DOHH2 (cell line): ENCODE data around the gene ST7.
"Not testable (repeated sequence)": the region's sequence is repeated elsewhere in the genome, so short reads cannot be mapped to it uniquely, and the experiment has no call there.

Experiments used
- H3F3A ChIP-seq: fragments of 200-600 bp; sonication (generic), shearing (Covaris generic); 2 replicates; pipeline ENCODE4 v1.6.0; 2016; ENCODE audit warnings: antibody characterized with exemption, mild to moderate bottlenecking; ENCODE audit not compliant: control insufficient read depth, insufficient read depth
- H3K27ac ChIP-seq: fragments of 200-600 bp; sonication (generic); 2 replicates; pipeline ENCODE4 v1.5.1; 2014; ENCODE audit warnings: low read depth, mild to moderate bottlenecking, low read length, moderate library complexity
- H3K27me3 ChIP-seq: fragments of 200-600 bp; sonication (generic); 2 replicates; pipeline ENCODE4 v1.6.1; 2014; ENCODE audit warnings: mild to moderate bottlenecking, low read length, mixed read lengths; ENCODE audit not compliant: control insufficient read depth
- H3K36me3 ChIP-seq: fragments of 200-600 bp; sonication (generic); 2 replicates; pipeline ENCODE4 v1.6.1; 2014; ENCODE audit warnings: mild to moderate bottlenecking, low read length, moderate library complexity, mixed read lengths; ENCODE audit not compliant: control insufficient read depth
- H3K4me1 ChIP-seq: fragments of 200-600 bp; sonication (generic); 2 replicates; pipeline ENCODE4 v1.6.1; 2014; ENCODE audit warnings: mild to moderate bottlenecking, low read length, mixed read lengths; ENCODE audit not compliant: control insufficient read depth
- H3K4me2 ChIP-seq: fragments of 200-600 bp; sonication (generic); 2 replicates; pipeline ENCODE4 v1.6.0; 2014; ENCODE audit warnings: mild to moderate bottlenecking, low read length, moderate library complexity
- H3K4me3 ChIP-seq: fragments of 200-600 bp; sonication (generic); 2 replicates; pipeline ENCODE4 v1.5.1; 2014; ENCODE audit warnings: mild to moderate bottlenecking, low read length, mixed read lengths
- H3K79me2 ChIP-seq: fragments of 200-600 bp; sonication (generic); 2 replicates; pipeline ENCODE4 v1.6.1; 2014; ENCODE audit warnings: mild to moderate bottlenecking, low read length, mixed read lengths; ENCODE audit not compliant: control insufficient read depth
- H3K9me2 ChIP-seq: fragments of 200-600 bp; sonication (generic); replicated peaks from 2 replicates; pipeline ENCODE4 v1.6.1; 2014; ENCODE audit warnings: mild to moderate bottlenecking, low read length, mixed read lengths; ENCODE audit not compliant: control insufficient read depth
- H3K9me3 ChIP-seq: fragments of 200-600 bp; sonication (generic); 2 replicates; pipeline ENCODE4 v1.6.1; 2014; ENCODE audit warnings: antibody characterized with exemption, low read length, mixed read lengths; ENCODE audit not compliant: control insufficient read depth, insufficient read depth
- H4K20me1 ChIP-seq: fragments of 200-600 bp; sonication (generic); 2 replicates; pipeline ENCODE4 v1.6.0; 2014; ENCODE audit warnings: low read depth, mild to moderate bottlenecking, antibody characterized with exemption, low read length, moderate library complexity; ENCODE audit not compliant: control insufficient read depth, insufficient read depth
- CTCF ChIP-seq: fragments of 200-600 bp; sonication (generic); IDR thresholded peaks from one replicate; pipeline ENCODE4 v1.5.1; 2014; ENCODE audit warnings: antibody characterized with exemption, mild to moderate bottlenecking, low read depth, low read length; ENCODE audit not compliant: poor library complexity, severe bottlenecking
- EZH2phosphoT487 ChIP-seq: fragments of 200-600 bp; sonication (generic); IDR thresholded peaks from 2 replicates; pipeline ENCODE4 v1.6.1; 2017; ENCODE audit warnings: borderline replicate concordance, mild to moderate bottlenecking, antibody characterized with exemption, low read length, moderate library complexity, mixed read lengths

The ST7 gene

DNA sequence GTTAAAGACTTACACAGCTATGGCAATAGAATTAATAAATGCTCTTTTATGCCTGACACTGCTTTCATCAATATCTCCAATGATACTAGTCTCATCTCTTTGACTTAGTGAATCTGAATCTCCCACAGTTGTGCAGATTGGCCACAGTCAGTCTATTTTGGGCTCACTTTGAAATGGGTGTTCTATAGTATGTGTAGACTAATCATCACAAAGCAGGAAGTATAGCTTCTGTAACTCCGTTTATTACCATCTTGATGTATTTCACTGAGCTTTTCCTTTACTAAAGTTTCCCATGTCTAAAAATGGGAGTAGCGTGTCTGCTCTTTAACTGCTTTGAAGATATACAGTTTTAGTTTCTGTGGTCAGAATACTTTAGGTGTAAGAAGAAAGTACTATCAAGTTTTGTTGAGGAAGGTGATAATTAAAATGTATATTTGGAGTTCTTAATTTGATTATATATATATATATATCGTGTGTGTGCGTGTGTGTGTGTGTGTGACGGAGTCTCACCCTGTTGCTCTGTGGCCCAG, 70.1 kb downstream of the ST7 start:
- Histone ChIP-seq H3K4me3 (no peak overlapping the region), H3K4me2 (no peak overlapping the region), H3K79me2 (no peaks in the 10 kb centered on the region)

DNA sequence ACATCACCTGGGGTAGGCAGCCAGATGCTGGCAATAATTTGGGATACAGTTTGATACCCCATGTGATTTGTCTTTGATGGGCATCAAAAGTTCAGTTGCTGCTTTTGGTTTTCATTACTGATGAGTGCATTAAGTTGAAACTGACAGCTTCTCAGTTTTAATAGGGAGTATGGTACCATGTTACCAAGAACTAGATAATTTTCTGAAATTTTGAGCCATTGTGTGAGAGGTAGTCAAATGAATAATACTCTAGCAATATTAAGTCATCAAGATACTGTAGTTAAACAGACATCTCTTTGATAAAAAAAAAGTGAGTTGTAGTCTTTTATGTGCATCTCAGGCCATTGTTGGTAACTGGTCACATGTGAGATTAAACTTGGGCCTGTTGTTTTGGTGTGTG, 71.5 kb downstream of the ST7 start:
- Histone ChIP-seq H3F3A (no peaks in the 10 kb centered on the region), H3K27ac (no peak overlapping the region), H3K36me3 (no peaks in the 10 kb centered on the region), H4K20me1 (no peaks in the 10 kb centered on the region), H3K27me3 (no peaks in the 10 kb centered on the region), H3K79me2 (no peaks in the 10 kb centered on the region), H3K4me1 (no peaks in the 10 kb centered on the region), H3K4me2 (no peak overlapping the region), H3K9me3 (no peaks in the 10 kb centered on the region), H3K4me3 (no peak overlapping the region), H3K9me2 (no peaks in the 10 kb centered on the region)
- TF ChIP-seq CTCF (no peak), EZH2phosphoT487 (no peak)

More for the DNA sequence above, 70.1 kb downstream of the ST7 start:
- Histone ChIP-seq H3K9me2 (no peaks in the 10 kb centered on the region), H3F3A (no peaks in the 10 kb centered on the region), H3K27me3 (no peaks in the 10 kb centered on the region), H3K27ac (no peak overlapping the region), H4K20me1 (no peaks in the 10 kb centered on the region), H3K4me1 (no peaks in the 10 kb centered on the region), H3K36me3 (no peaks in the 10 kb centered on the region), H3K9me3 (no peaks in the 10 kb centered on the region)
- TF ChIP-seq CTCF (no peak), EZH2phosphoT487 (no peak)

GRCh38 chr7:117025891-117026290, 72.6 kb downstream of the ST7 start:
- no peaks in the 10 kb centered on the region for H4K20me1 ChIP-seq
- no peaks in the 10 kb centered on the region for H3K9me2 ChIP-seq
- H3K4me2 ChIP-seq: no peak overlapping the region
- peaks cover 4% of the 10 kb centered on the region; the same call in 1 of the 2 replicates for H3K9me3 ChIP-seq
- H3K27me3 ChIP-seq: no peaks in the 10 kb centered on the region
- no peak overlapping the region for H3K27ac ChIP-seq
- H3F3A ChIP-seq: no peaks in the 10 kb centered on the region
- H3K4me1 ChIP-seq: no peaks in the 10 kb centered on the region
- no peak overlapping the region for H3K4me3 ChIP-seq
- H3K36me3 ChIP-seq: no peaks in the 10 kb centered on the region
- no peak for TF ChIP-seq EZH2phosphoT487
- TF ChIP-seq CTCF: no peak
- H3K79me2 ChIP-seq: no peaks in the 10 kb centered on the region

- not testable (repeated sequence) for H3K4me2 ChIP-seq, H3K27ac ChIP-seq, H4K20me1 ChIP-seq, H3K36me3 ChIP-seq, H3K9me2 ChIP-seq, H3K4me1 ChIP-seq, H3K4me3 ChIP-seq, H3K79me2 ChIP-seq, H3K9me3 ChIP-seq, H3F3A ChIP-seq, H3K27me3 ChIP-seq
Measured at GRCh38 chr7:117030346-117030745, 77.0 kb downstream of the ST7 start.

- not testable (repeated sequence) for H3K9me2 ChIP-seq, H3K4me3 ChIP-seq, H3K79me2 ChIP-seq, H3F3A ChIP-seq, H3K36me3 ChIP-seq, H3K4me1 ChIP-seq, H3K27ac ChIP-seq, H3K4me2 ChIP-seq, H3K27me3 ChIP-seq, H3K9me3 ChIP-seq, H4K20me1 ChIP-seq
Measured at GRCh38 chr7:117030793-117031192, 77.5 kb downstream of the ST7 start.
